Endodermal cell (in vitro differentiated cells): ENCODE results near the gene SLC31A1. TPM values are rescaled to one million over a fixed set of nuclear protein-coding genes. Genes with fewer than 3 reads are reported as not detected.
"Not testable (repeated sequence)": the region's sequence is repeated elsewhere in the genome, so short reads cannot be mapped to it uniquely, and the experiment has no call there.

Experiments
- DNase-seq: peaks from one replicate; pipeline ENCODE4 v3.0.0-alpha.2; 2017
- H3K27ac ChIP-seq: 2 replicates; pipeline ENCODE4 v1.5.1; 2013; ENCODE audit warnings: mild to moderate bottlenecking, low read depth, low read length, moderate library complexity
- H3K27me3 ChIP-seq: 2 replicates; pipeline ENCODE4 v1.6.1; 2013; ENCODE audit warnings: mild to moderate bottlenecking, low read length, moderate library complexity; ENCODE audit not compliant: insufficient read depth, control insufficient read depth, poor library complexity, severe bottlenecking
- H3K36me3 ChIP-seq: 2 replicates; pipeline ENCODE4 v1.7.0; 2013; ENCODE audit warnings: mild to moderate bottlenecking, low read length, moderate library complexity; ENCODE audit not compliant: control insufficient read depth, insufficient read depth
- H3K4me1 ChIP-seq: one replicate; pipeline ENCODE4 v1.7.0; 2013; ENCODE audit warnings: low read length; ENCODE audit not compliant: control insufficient read depth, insufficient read depth
- H3K4me3 ChIP-seq: 2 replicates; pipeline ENCODE4 v1.5.1; 2013; ENCODE audit warnings: mild to moderate bottlenecking, low read length, moderate library complexity
- H3K9ac ChIP-seq: 2 replicates; pipeline ENCODE4 v1.6.1; 2013; ENCODE audit warnings: mild to moderate bottlenecking, low read length, moderate library complexity; ENCODE audit not compliant: poor library complexity, severe bottlenecking; ENCODE audit errors: extremely low read depth
- H3K9me3 ChIP-seq: 2 replicates; pipeline ENCODE4 v1.6.1; 2013; ENCODE audit warnings: mild to moderate bottlenecking, low read length, moderate library complexity; ENCODE audit not compliant: control insufficient read depth
- H3K27ac Mint-ChIP-seq: 2 replicates; pipeline ENCODE4 v1.8.0; 2020; ENCODE audit warnings: mixed read lengths
- H3K27me3 Mint-ChIP-seq: 2 replicates; pipeline ENCODE4 v1.8.0; 2021; ENCODE audit warnings: mild to moderate bottlenecking, mixed read lengths; ENCODE audit not compliant: insufficient read depth
- H3K36me3 Mint-ChIP-seq: 2 replicates; pipeline ENCODE4 v1.8.0; 2020; ENCODE audit warnings: low read depth, mixed read lengths
- H3K4me1 Mint-ChIP-seq: 2 replicates; pipeline ENCODE4 v1.8.0; 2020; ENCODE audit warnings: mixed read lengths
- H3K4me3 Mint-ChIP-seq: 2 replicates; pipeline ENCODE4 v1.8.0; 2020; ENCODE audit warnings: mild to moderate bottlenecking, moderate library complexity, mixed read lengths
- H3K9me3 Mint-ChIP-seq: 2 replicates; pipeline ENCODE4 v1.8.0; 2020; ENCODE audit warnings: mild to moderate bottlenecking, mixed read lengths
- WGBS, 2 experiments: methylation state at CpG; one replicate each; pipeline versions ENCODE4 v1.1.5 to v1.1.7; 2013; ENCODE audit warnings: missing lambda C conversion rate in 2 of 2, mixed read lengths in 1 of 2; ENCODE audit not compliant: insufficient coverage in 1 of 2, insufficient read length in 1 of 2; 5-methylcytosine and 5-hydroxymethylcytosine counted together
- total RNA-seq, 2 donors: library from RNA; stranded (reverse); fragmentation: NEBNext Ultra II Directional in 1 of 2; extraction: Animal tissue kit (Norgen Biotek cat#: 25700) in 1 of 2; gene quantifications; 2 replicates in 1 of 2; 3 replicates in 1 of 2; pipeline ENCODE4 v1.2.1, GENCODE V29; 2021
- TF ChIP-seq, protein P1 (sequence below): fragments of 200-600 bp; sonication (generic); conservative IDR thresholded peaks from 2 replicates; pipeline ENCODE4 v1.5.0; 2021; ENCODE audit warnings: antibody characterized with exemption, mild to moderate bottlenecking

Gene SLC31A1
- total RNA-seq, 2 donors from 2014 or later = 29.1 to 32.4 TPM

GRCh38 chr9:113289091-113289490 is 67.7 kb downstream of the SLC31A1 start:
- H3K36me3 Mint-ChIP-seq = peaks cover 79% of the 10 kb centered on the region
- no peak for DNase-seq
- 94 to 100% methylated on average over 2 of the region's 2 CpGs for WGBS, 2 experiments

DNA sequence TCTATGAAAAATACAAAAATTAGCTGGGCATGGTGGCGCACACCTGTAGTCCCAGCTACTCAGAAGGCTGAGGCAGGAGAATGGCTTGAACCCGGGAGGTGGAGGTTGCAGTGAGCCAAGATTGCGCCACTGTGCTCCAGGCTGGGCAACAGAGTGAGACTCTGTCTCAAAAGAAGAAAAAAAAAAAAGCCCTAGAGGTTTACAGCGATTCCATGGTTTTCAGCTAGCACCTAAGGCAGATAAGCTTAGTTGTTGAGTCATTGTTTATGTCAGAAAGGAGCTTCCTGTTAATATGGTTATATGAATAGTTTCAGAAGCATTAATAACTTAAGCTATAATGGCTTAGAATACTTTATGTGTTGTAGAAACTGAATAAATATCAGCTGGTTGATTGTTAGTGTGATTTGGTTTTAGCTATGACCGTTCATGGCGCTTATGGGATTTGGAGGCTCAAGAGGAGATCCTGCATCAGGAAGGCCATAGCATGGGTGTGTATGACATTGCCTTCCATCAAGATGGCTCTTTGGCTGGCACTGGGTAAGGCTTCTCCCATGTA is 68.8 kb downstream of the SLC31A1 start:
- Mint-ChIP-seq H3K36me3 (peaks cover 69% of the 10 kb centered on the region), H3K27me3 (no peaks in the 10 kb centered on the region), H3K4me3 (no peak overlapping the region), H3K27ac (no peak overlapping the region), H3K4me1 (no peaks in the 10 kb centered on the region), H3K9me3 (no peaks in the 10 kb centered on the region)
- no peaks in the 10 kb centered on the region for H3K27me3 ChIP-seq
- 96% methylated on average over 4 to 6 of the region's 6 CpGs for WGBS, 2 experiments
- no peak overlapping the region for H3K4me3 ChIP-seq
- no peaks in the 10 kb centered on the region for H3K9me3 ChIP-seq
- H3K27ac ChIP-seq = no peak overlapping the region
- TF ChIP-seq, protein P1, sequence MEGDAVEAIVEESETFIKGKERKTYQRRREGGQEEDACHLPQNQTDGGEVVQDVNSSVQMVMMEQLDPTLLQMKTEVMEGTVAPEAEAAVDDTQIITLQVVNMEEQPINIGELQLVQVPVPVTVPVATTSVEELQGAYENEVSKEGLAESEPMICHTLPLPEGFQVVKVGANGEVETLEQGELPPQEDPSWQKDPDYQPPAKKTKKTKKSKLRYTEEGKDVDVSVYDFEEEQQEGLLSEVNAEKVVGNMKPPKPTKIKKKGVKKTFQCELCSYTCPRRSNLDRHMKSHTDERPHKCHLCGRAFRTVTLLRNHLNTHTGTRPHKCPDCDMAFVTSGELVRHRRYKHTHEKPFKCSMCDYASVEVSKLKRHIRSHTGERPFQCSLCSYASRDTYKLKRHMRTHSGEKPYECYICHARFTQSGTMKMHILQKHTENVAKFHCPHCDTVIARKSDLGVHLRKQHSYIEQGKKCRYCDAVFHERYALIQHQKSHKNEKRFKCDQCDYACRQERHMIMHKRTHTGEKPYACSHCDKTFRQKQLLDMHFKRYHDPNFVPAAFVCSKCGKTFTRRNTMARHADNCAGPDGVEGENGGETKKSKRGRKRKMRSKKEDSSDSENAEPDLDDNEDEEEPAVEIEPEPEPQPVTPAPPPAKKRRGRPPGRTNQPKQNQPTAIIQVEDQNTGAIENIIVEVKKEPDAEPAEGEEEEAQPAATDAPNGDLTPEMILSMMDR = no peak
- H3K4me1 ChIP-seq = no peaks in the 10 kb centered on the region
- H3K9ac ChIP-seq = no peak overlapping the region
- DNase-seq = no peak
- peaks cover 84% of the 10 kb centered on the region for H3K36me3 ChIP-seq

More at GRCh38 chr9:113289091-113289490, 67.7 kb downstream of the SLC31A1 start:
- no peak overlapping the region for H3K4me3 ChIP-seq
- H3K9ac ChIP-seq = no peak overlapping the region
- TF ChIP-seq, protein P1 = no peak
- no peaks in the 10 kb centered on the region for H3K9me3 Mint-ChIP-seq
- no peaks in the 10 kb centered on the region for H3K27me3 Mint-ChIP-seq
- H3K27me3 ChIP-seq = no peaks in the 10 kb centered on the region
- H3K9me3 ChIP-seq = no peaks in the 10 kb centered on the region
- H3K27ac ChIP-seq = no peak overlapping the region
- H3K36me3 ChIP-seq = peaks cover 93% of the 10 kb centered on the region
- no peaks in the 10 kb centered on the region for H3K4me1 ChIP-seq
- no peak overlapping the region for H3K4me3 Mint-ChIP-seq
- H3K27ac Mint-ChIP-seq = no peak overlapping the region
- H3K4me1 Mint-ChIP-seq = no peaks in the 10 kb centered on the region

- H3K36me3 ChIP-seq = peaks cover 57% of the 10 kb centered on the region
- Mint-ChIP-seq H3K9me3 (no peaks in the 10 kb centered on the region), H3K4me3 (no peak overlapping the region), H3K36me3 (peaks cover 48% of the 10 kb centered on the region), H3K27me3 (no peaks in the 10 kb centered on the region), H3K27ac (no peak overlapping the region), H3K4me1 (no peaks in the 10 kb centered on the region)
- H3K4me3 ChIP-seq = no peak overlapping the region
- TF ChIP-seq, protein P1 = no peak
- DNase-seq = no peak
- H3K27ac ChIP-seq = no peak overlapping the region
- H3K9me3 ChIP-seq = no peaks in the 10 kb centered on the region
- no peak overlapping the region for H3K9ac ChIP-seq
- H3K4me1 ChIP-seq = no peaks in the 10 kb centered on the region
- H3K27me3 ChIP-seq = no peaks in the 10 kb centered on the region
- WGBS, 2 experiments = 92 to 95% methylated on average over 7 of the region's 7 CpGs
Observed at GRCh38 chr9:113293285-113293878, 72.0 kb downstream of the SLC31A1 start.

- not testable (repeated sequence) for H3K4me1 ChIP-seq, H3K4me3 ChIP-seq, H3K27me3 Mint-ChIP-seq, H3K4me1 Mint-ChIP-seq, H3K27me3 ChIP-seq, H3K9me3 ChIP-seq, H3K27ac Mint-ChIP-seq, H3K9me3 Mint-ChIP-seq, DNase-seq, H3K4me3 Mint-ChIP-seq, H3K9ac ChIP-seq, H3K27ac ChIP-seq
- 88 to 95% methylated on average over 7 of the region's 8 CpGs for WGBS, 2 experiments
- H3K36me3 Mint-ChIP-seq = peaks cover 23% of the 10 kb centered on the region
- peaks cover 29% of the 10 kb centered on the region for H3K36me3 ChIP-seq
Observed at GRCh38 chr9:113296247-113296646, 74.9 kb downstream of the SLC31A1 start.
